ENCODE results near the gene SIGLEC8.

The SIGLEC8 gene

GRCh38 chr19:51440052-51440451 lies 18.2 kb downstream of the SIGLEC8 start:
- H3K27ac ChIP-seq = no peak overlapping the region
- TF ChIP-seq ZFX (IDR thresholded peaks at IDR 0.05) (no peak), CTCF (conservative IDR thresholded peaks at IDR 0.05) (no peak)

GRCh38 chr19:51439021-51439465 lies 19.2 kb downstream of the SIGLEC8 start:
- H3K27ac ChIP-seq = no peak overlapping the region
- TF ChIP-seq CTCF (conservative IDR thresholded peaks at IDR 0.05) (no peak), ZFX (IDR thresholded peaks at IDR 0.05) (no peak)

- H3K27ac ChIP-seq = no peak overlapping the region
- TF ChIP-seq CTCF (conservative IDR thresholded peaks at IDR 0.05) (no peak), ZFX (IDR thresholded peaks at IDR 0.05) (no peak)
These were observed 23.8 kb downstream of the SIGLEC8 start for GRCh38 chr19:51434456-51434855.

- H3K27ac ChIP-seq = no peak overlapping the region
These were observed 25.2 kb downstream of the SIGLEC8 start for GRCh38 chr19:51433043-51433442.

GRCh38 chr19:51431124-51431523 lies 27.1 kb downstream of the SIGLEC8 start:
- TF ChIP-seq CTCF (conservative IDR thresholded peaks at IDR 0.05) (no peak), ZFX (IDR thresholded peaks at IDR 0.05) (no peak)
- H3K27ac ChIP-seq = no peak overlapping the region

More at GRCh38 chr19:51433043-51433442, 25.2 kb downstream of the SIGLEC8 start:
- TF ChIP-seq ZFX (IDR thresholded peaks at IDR 0.05) (no peak), CTCF (conservative IDR thresholded peaks at IDR 0.05) (no peak)

- TF ChIP-seq CTCF (conservative IDR thresholded peaks at IDR 0.05) (no peak), ZFX (IDR thresholded peaks at IDR 0.05) (no peak)
- no peak overlapping the region for H3K27ac ChIP-seq
These were observed 28.0 kb downstream of the SIGLEC8 start for GRCh38 chr19:51430221-51430620.

- TF ChIP-seq ZFX (IDR thresholded peaks at IDR 0.05) (no peak), CTCF (conservative IDR thresholded peaks at IDR 0.05) (no peak)
- H3K27ac ChIP-seq = no peak overlapping the region
These were observed 31.1 kb downstream of the SIGLEC8 start for GRCh38 chr19:51427201-51427600.

Data from C4-2B (cell line).